Measurements from ENCODE around the gene NETO2. TPM values are rescaled to one million over a fixed set of nuclear protein-coding genes. Genes with fewer than 3 reads are reported as not detected.
"Not testable (repeated sequence)": the region's sequence is repeated elsewhere in the genome, so short reads cannot be mapped to it uniquely, and the experiment has no call there.

Gene NETO2
- total RNA-seq, 1 donor from 2014 or later: 3.7 TPM

- not testable (repeated sequence) for H3K27ac ChIP-seq (ENCODE audit: low read depth, low read length); H3K4me3 ChIP-seq (ENCODE audit: low read length in 3 of 3); H3K36me3 ChIP-seq (ENCODE audit: control insufficient read depth in 3 of 3, insufficient read depth in 3 of 3, low read length in 3 of 3); H3K9me3 ChIP-seq (ENCODE audit: control insufficient read depth in 3 of 3, low read length in 3 of 3); H3K4me1 ChIP-seq (ENCODE audit: control insufficient read depth in 3 of 3, insufficient read depth in 3 of 3, low read length in 3 of 3); H3K9ac ChIP-seq (ENCODE audit: low read depth in 1 of 3, low read length in 3 of 3)
- H3K27me3 ChIP-seq (ENCODE audit: control insufficient read depth in 3 of 3, insufficient read depth in 3 of 3, low read length in 3 of 3): peaks cover 0 to 16% (median 16%) of the 10 kb centered on the region in 3 donors
Measured at GRCh38 chr16:47059130-47059529, 84.6 kb downstream of the NETO2 start.

- no peaks in the 10 kb centered on the region for H3K4me1 ChIP-seq (ENCODE audit: control insufficient read depth in 3 of 3, insufficient read depth in 3 of 3, low read length in 3 of 3)
- no peak overlapping the region for H3K27ac ChIP-seq (ENCODE audit: low read depth, low read length)
- H3K36me3 ChIP-seq (ENCODE audit: control insufficient read depth in 3 of 3, insufficient read depth in 3 of 3, low read length in 3 of 3): no peaks in the 10 kb centered on the region
- peaks cover 0 to 16% (median 16%) of the 10 kb centered on the region in 3 donors for H3K27me3 ChIP-seq (ENCODE audit: control insufficient read depth in 3 of 3, insufficient read depth in 3 of 3, low read length in 3 of 3)
- H3K4me3 ChIP-seq (ENCODE audit: low read length in 3 of 3): no peak overlapping the region
- no peak overlapping the region for H3K9ac ChIP-seq (ENCODE audit: low read depth in 1 of 3, low read length in 3 of 3)
- peaks cover 0 to 1% (median 0%) of the 10 kb centered on the region in 3 donors for H3K9me3 ChIP-seq (ENCODE audit: control insufficient read depth in 3 of 3, low read length in 3 of 3)
Measured at GRCh38 chr16:47058295-47059086, 85.3 kb downstream of the NETO2 start.

GRCh38 chr16:47057630-47057993 is 86.1 kb downstream of the NETO2 start:
- Histone ChIP-seq H3K9ac (ENCODE audit: low read depth in 1 of 3, low read length in 3 of 3) (no peak overlapping the region), H3K27me3 (ENCODE audit: control insufficient read depth in 3 of 3, insufficient read depth in 3 of 3, low read length in 3 of 3) (peaks cover 0 to 16% (median 16%) of the 10 kb centered on the region in 3 donors)

GRCh38 chr16:47056688-47057629 is 86.8 kb downstream of the NETO2 start:
- Histone ChIP-seq H3K9ac (ENCODE audit: low read depth in 1 of 3, low read length in 3 of 3) (no peak overlapping the region), H3K4me3 (ENCODE audit: low read length in 3 of 3) (no peak overlapping the region), H3K4me1 (ENCODE audit: control insufficient read depth in 3 of 3, insufficient read depth in 3 of 3, low read length in 3 of 3) (no peaks in the 10 kb centered on the region), H3K36me3 (ENCODE audit: control insufficient read depth in 3 of 3, insufficient read depth in 3 of 3, low read length in 3 of 3) (no peaks in the 10 kb centered on the region), H3K9me3 (ENCODE audit: control insufficient read depth in 3 of 3, low read length in 3 of 3) (no peaks in the 10 kb centered on the region), H3K27ac (ENCODE audit: low read depth, low read length) (no peak overlapping the region), H3K27me3 (ENCODE audit: control insufficient read depth in 3 of 3, insufficient read depth in 3 of 3, low read length in 3 of 3) (peaks cover 0 to 16% (median 15%) of the 10 kb centered on the region in 3 donors)

More at GRCh38 chr16:47057630-47057993, 86.1 kb downstream of the NETO2 start:
- Histone ChIP-seq H3K9me3 (ENCODE audit: control insufficient read depth in 3 of 3, low read length in 3 of 3) (no peaks in the 10 kb centered on the region), H3K36me3 (ENCODE audit: control insufficient read depth in 3 of 3, insufficient read depth in 3 of 3, low read length in 3 of 3) (no peaks in the 10 kb centered on the region), H3K27ac (ENCODE audit: low read depth, low read length) (no peak overlapping the region), H3K4me1 (ENCODE audit: control insufficient read depth in 3 of 3, insufficient read depth in 3 of 3, low read length in 3 of 3) (no peaks in the 10 kb centered on the region), H3K4me3 (ENCODE audit: low read length in 3 of 3) (no peak overlapping the region)

GRCh38 chr16:47056061-47056460 is 87.7 kb downstream of the NETO2 start:
- H3K4me1 ChIP-seq (ENCODE audit: control insufficient read depth in 3 of 3, insufficient read depth in 3 of 3, low read length in 3 of 3); H3K36me3 ChIP-seq (ENCODE audit: control insufficient read depth in 3 of 3, insufficient read depth in 3 of 3, low read length in 3 of 3); H3K27ac ChIP-seq (ENCODE audit: low read depth, low read length); H3K9me3 ChIP-seq (ENCODE audit: control insufficient read depth in 3 of 3, low read length in 3 of 3); H3K4me3 ChIP-seq (ENCODE audit: low read length in 3 of 3); H3K9ac ChIP-seq (ENCODE audit: low read depth in 1 of 3, low read length in 3 of 3): not testable (repeated sequence)
- H3K27me3 ChIP-seq (ENCODE audit: control insufficient read depth in 3 of 3, insufficient read depth in 3 of 3, low read length in 3 of 3): peaks cover 0 to 11% (median 11%) of the 10 kb centered on the region in 3 donors

GRCh38 chr16:47055136-47055885 is 88.4 kb downstream of the NETO2 start:
- Histone ChIP-seq H3K9ac (ENCODE audit: low read depth in 1 of 3, low read length in 3 of 3) (no peak overlapping the region), H3K27ac (ENCODE audit: low read depth, low read length) (no peak overlapping the region), H3K4me3 (ENCODE audit: low read length in 3 of 3) (no peak overlapping the region), H3K36me3 (ENCODE audit: control insufficient read depth in 3 of 3, insufficient read depth in 3 of 3, low read length in 3 of 3) (no peaks in the 10 kb centered on the region), H3K9me3 (ENCODE audit: control insufficient read depth in 3 of 3, low read length in 3 of 3) (no peaks in the 10 kb centered on the region), H3K4me1 (ENCODE audit: control insufficient read depth in 3 of 3, insufficient read depth in 3 of 3, low read length in 3 of 3) (no peaks in the 10 kb centered on the region), H3K27me3 (ENCODE audit: control insufficient read depth in 3 of 3, insufficient read depth in 3 of 3, low read length in 3 of 3) (peaks cover 0 to 7% (median 6%) of the 10 kb centered on the region in 3 donors)

- Histone ChIP-seq H3K9ac (ENCODE audit: low read depth in 1 of 3, low read length in 3 of 3) (no peak overlapping the region), H3K9me3 (ENCODE audit: control insufficient read depth in 3 of 3, low read length in 3 of 3) (no peaks in the 10 kb centered on the region), H3K27ac (ENCODE audit: low read depth, low read length) (no peak overlapping the region), H3K4me1 (ENCODE audit: control insufficient read depth in 3 of 3, insufficient read depth in 3 of 3, low read length in 3 of 3) (no peaks in the 10 kb centered on the region), H3K36me3 (ENCODE audit: control insufficient read depth in 3 of 3, insufficient read depth in 3 of 3, low read length in 3 of 3) (no peaks in the 10 kb centered on the region), H3K4me3 (ENCODE audit: low read length in 3 of 3) (no peak overlapping the region), H3K27me3 (ENCODE audit: control insufficient read depth in 3 of 3, insufficient read depth in 3 of 3, low read length in 3 of 3) (peaks cover 0 to 4% (median 3%) of the 10 kb centered on the region in 3 donors)
Measured at GRCh38 chr16:47054306-47054705, 89.4 kb downstream of the NETO2 start.

GRCh38 chr16:47053895-47054294 is 89.8 kb downstream of the NETO2 start:
- no peaks in the 10 kb centered on the region for H3K4me1 ChIP-seq (ENCODE audit: control insufficient read depth in 3 of 3, insufficient read depth in 3 of 3, low read length in 3 of 3)
- no peak overlapping the region for H3K9ac ChIP-seq (ENCODE audit: low read depth in 1 of 3, low read length in 3 of 3)
- no peaks in the 10 kb centered on the region for H3K9me3 ChIP-seq (ENCODE audit: control insufficient read depth in 3 of 3, low read length in 3 of 3)
- H3K36me3 ChIP-seq (ENCODE audit: control insufficient read depth in 3 of 3, insufficient read depth in 3 of 3, low read length in 3 of 3): no peaks in the 10 kb centered on the region
- no peak overlapping the region for H3K27ac ChIP-seq (ENCODE audit: low read depth, low read length)
- no peak overlapping the region for H3K4me3 ChIP-seq (ENCODE audit: low read length in 3 of 3)
- peaks cover 0 to 4% (median 3%) of the 10 kb centered on the region in 3 donors for H3K27me3 ChIP-seq (ENCODE audit: control insufficient read depth in 3 of 3, insufficient read depth in 3 of 3, low read length in 3 of 3)

- Histone ChIP-seq H3K4me3 (ENCODE audit: low read length in 3 of 3) (no peak overlapping the region), H3K27me3 (ENCODE audit: control insufficient read depth in 3 of 3, insufficient read depth in 3 of 3, low read length in 3 of 3) (peaks cover 0 to 4% (median 3%) of the 10 kb centered on the region in 3 donors), H3K4me1 (ENCODE audit: control insufficient read depth in 3 of 3, insufficient read depth in 3 of 3, low read length in 3 of 3) (no peaks in the 10 kb centered on the region), H3K9me3 (ENCODE audit: control insufficient read depth in 3 of 3, low read length in 3 of 3) (no peaks in the 10 kb centered on the region), H3K36me3 (ENCODE audit: control insufficient read depth in 3 of 3, insufficient read depth in 3 of 3, low read length in 3 of 3) (no peaks in the 10 kb centered on the region), H3K9ac (ENCODE audit: low read depth in 1 of 3, low read length in 3 of 3) (no peak overlapping the region), H3K27ac (ENCODE audit: low read depth, low read length) (no peak overlapping the region)
Measured at GRCh38 chr16:47052666-47053640, 90.8 kb downstream of the NETO2 start.
